C4-2B (cell line): ENCODE results near the gene DNAJC7.

Source experiments
- CTCF ChIP-seq: fragments of 450-650 bp; conservative IDR thresholded peaks from 2 replicates; pipeline ENCODE4 v1.5.1; 2017; ENCODE audit warnings: mild to moderate bottlenecking
- ZFX ChIP-seq: fragments of 450-650 bp; IDR thresholded peaks from 2 replicates; pipeline ENCODE4 v1.6.1; 2017

GRCh38 chr17:42040818-42041217, 23.6 kb upstream of the DNAJC7 start:
- no peak for TF ChIP-seq CTCF
- TF ChIP-seq ZFX, result no peak
